Stimulated activated CD4-positive, alpha-beta T cell treated with anti-CD3 and anti-CD28 coated beads, TNF-alpha, amount 100 ng/mL, for 24 hours (primary cell): Measurements from ENCODE around the gene OTP.
A peak's percentile ranks its signal among the peaks of the same experiment; 100 is the strongest.

ENCODE experiments used
- DNase-seq, 3 experiments: peaks; one replicate each; pipeline ENCODE4 v3.0.0-alpha.2; 2020; ENCODE audit warnings: low read depth in 3 of 3

OTP gene

DNA sequence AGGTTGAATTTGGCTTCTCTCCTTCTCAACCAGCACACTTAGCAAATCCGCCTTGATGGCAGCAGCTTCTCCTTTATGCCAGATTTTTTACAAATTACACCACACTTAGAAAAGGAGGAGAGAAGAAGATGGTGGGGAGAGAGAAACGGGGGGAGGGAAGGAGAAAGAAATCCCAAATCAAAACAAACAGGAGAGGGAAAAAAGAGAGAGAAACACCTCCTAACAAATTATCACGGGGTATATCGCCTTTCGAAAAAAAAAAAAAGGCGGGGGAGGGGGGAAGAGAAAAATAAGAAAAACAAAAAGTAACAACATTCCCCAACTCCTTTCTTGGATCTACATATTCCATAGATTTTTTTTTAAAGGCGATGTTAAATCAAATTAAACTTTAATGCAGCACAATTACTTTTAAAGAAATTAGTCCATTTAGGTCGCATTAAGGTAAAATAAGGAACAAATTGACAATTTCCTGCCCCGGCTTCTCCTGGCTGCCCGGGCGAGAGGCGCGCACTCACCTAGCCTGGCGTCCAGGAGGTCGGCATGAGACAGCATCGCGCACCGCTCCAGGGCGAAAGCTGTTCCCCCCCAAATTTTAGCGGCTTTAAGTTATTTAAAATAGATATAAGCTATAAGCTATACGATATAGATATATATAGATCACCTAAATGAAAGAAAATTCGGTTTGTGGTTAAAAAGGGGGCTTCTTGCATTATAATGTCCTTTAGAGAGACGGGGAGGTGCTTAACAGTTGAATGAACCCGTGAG lies at the start of gene OTP:
OTP (minus strand) TSS at position 716 of the 765 bp plus-strand sequence; CDS start at position 552, 164 bp downstream.
- no peak for DNase-seq

- no peak for DNase-seq
Measured at GRCh38 chr5:77683171-77683732, 44.7 kb upstream of the OTP start.

DNA sequence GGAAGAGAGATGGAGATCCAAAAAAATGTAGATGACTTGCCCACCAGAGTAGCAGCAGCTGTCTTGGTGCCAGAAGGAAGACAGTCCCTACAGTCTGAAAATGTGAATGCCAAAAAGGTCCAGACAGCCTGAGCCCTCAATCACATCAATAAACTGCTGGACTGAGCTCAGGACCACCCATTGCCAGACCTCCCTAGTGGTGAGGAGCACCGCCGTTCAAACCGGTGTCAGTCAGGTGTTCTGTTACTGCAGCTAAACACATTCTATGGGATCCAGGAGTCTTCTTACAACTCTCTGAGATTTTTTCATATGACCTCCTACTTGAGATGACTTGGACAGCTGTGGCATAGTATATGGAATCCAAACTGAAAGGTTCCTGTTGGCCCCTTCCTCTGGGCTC lies 32.0 kb upstream of the OTP start:
- no peak for DNase-seq

DNA sequence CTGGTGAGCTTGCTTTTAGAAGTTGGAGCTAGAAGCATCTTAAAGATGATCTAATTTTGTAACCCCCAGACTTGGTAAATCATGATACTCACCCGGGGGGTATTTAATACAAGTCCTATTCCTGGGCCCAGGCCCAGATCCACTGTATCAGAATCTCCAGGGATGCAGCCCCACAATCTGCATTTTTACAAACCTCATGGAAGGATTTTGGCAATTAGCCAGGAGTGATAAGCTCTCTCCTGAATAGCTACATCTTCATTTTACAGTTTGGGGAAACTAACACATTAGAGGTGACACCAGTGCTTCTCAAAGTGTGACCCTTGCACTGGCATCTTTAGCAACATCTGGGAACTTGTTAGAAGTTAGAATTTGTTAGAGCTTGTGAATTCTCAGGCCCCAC lies 31.2 kb upstream of the OTP start:
- no peak for DNase-seq

DNA sequence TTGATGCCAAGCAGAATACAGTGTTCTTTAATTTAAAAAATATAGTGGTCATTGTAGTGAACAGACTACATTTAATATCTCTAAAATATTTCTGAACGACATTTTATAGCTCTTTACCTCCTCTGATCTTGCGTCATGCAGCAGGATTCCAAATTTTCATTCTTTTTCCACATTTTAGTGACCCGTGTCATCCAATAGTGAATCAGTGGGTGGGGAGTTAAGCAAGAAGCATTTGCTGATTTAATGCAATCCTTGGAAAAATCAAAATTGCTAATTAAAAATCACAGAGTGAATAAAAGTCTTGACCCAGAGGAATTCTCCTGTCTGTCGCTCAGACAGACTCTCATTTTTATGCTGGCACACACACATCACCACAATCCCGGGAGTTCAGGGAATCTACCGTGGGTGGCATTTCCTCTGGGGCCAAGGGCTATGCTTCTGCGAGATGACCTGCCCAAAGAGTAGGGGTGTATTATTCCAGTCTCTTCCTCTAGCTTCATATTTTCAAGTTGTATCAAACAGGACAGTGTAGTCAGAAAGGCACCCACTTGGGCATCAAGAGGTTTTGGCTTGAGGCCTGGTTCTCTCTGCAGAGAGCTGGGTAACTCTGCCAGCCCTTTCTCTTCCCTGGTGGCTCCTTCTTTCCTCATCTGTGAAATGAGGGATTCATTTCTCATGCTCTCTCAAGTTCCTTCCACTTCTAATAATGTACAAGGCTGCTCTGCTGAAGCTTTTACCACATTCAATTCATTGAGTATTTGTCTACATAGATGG lies 24.8 kb upstream of the OTP start:
- no peak for DNase-seq

DNA sequence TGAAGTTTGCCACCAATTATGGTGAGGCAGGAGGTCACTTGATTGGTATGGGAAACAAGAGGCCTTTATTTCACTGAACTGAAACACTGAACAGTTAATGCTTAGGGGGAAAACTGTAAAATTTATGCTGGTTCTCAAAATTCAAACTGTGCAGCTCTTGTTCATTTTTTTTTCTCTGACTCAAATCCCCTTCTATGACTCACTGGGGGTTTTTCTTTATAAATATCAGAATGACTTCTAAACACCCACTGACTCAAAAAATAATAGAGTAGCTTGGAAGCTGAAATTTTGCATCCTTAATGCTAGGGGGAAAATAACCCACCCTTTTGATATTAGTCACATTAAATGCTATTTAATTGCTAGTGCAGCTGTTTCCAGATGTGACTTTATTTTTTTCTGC lies 24.1 kb upstream of the OTP start:
- no peak for DNase-seq

GRCh38 chr5:77658662-77659061 lies 20.1 kb upstream of the OTP start:
- DNase-seq = no peak

DNA sequence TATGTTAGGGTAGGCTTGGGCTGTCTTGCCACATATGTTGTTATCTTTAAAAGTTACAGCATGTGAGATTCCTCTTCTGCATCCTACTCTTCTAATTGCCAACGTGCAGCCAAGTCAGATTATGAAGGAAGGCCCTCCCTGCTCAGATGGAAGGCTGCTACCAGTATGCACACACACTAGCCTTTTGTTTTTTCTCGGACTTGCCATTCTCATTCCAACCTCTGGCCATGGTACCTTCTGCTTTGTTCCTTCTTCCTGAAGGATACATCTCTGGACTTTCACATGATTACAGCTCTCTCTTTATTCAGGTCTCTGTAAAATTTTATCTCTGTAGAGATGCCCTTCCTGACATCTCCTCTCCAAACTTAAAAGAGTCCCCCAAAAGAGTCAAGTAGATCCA lies 12.8 kb upstream of the OTP start:
- no peak for DNase-seq

DNA sequence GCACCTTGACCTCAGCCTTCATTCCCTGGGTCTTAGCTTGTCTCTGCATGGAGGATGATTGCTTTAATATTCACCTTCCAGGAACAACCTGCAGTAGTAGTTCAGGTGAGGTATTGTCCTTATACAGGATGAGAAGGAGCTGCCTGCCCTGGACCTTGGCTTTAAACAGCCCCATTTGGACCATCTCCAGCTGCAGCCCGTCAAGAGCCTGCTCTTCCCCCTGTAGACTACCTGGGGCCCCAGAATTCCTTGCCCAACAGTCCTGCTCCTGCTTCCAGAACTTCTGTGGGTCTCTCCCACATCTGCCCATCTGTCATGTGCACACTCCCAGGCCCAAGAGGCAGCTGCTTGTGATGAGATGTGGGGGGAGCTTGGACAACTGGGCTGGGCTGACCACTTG lies 12.2 kb upstream of the OTP start:
- no peak for DNase-seq

DNA sequence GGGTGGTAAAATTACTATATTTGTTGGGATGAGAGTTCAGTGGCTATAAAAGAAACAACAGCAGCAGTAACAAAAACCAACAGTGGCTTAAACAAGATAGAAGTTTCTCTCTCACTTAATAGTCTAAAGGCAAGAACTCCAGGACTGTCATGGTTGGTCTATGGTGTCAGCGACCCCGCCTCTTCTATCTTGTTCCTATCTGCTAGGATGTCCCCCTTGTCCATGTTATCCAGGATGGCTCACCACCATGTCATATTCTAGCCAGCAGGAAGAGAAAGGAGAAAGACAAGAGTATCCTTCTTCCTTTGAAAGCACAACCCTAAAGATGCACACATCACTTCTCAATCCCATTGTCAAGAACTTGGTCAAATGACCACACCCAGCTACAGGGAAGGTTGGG lies 11.3 kb upstream of the OTP start:
- no peak for DNase-seq

- no peak for DNase-seq
Measured at GRCh38 chr5:77645995-77646639, 7.6 kb upstream of the OTP start.

DNA sequence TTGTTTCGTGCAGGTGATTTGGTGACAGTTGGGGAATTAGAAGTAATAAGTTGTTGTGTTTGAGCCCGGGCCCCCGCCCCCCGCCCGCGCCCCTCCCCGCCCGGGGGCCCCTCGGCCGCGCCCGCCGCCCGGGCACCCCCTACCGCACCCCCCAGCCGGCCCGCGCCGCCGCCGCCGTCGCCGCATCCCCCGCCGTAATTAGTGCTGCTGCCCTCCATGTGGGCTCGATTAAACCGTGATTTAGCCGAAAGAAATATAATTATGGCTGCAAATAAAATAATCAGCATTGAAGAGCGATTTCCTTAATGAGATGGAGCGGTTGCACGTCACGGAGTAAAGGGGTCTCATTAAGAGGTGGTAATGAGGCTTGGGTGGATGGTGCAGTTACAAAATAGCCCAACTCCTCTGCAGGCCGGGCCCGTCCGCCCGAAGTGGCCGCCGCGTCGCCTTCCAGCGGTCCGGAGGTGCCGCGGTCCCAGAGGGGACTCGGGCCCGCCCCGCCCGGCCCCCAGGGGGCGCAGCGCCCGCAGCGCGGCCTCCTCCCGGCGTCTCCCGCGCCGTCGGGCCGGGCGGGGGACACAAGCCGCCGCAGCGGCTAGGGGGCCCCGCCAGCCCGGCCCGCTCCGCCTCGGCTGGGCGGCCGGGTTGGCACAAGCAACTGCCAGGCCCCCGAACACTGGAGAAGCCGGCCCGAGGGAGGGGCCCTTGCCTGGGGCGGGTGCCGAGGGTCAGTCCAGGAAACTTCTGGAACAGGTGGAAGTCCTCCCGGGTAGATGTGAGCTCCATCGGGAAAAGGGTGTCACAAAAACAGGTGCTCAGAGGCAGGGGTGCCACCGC lies 6.9 kb upstream of the OTP start:
- DNase-seq = peak in 1 of 3 experiments; percentile 36

- no peak for DNase-seq
Measured at GRCh38 chr5:77644371-77645157, 6.1 kb upstream of the OTP start.

- DNase-seq = no peak
Measured at GRCh38 chr5:77643654-77644370, 5.3 kb upstream of the OTP start.

- no peak for DNase-seq
Measured at GRCh38 chr5:77642738-77643653, 4.5 kb upstream of the OTP start.

- DNase-seq = no peak
Measured at GRCh38 chr5:77641963-77642737, 3.6 kb upstream of the OTP start.

- no peak for DNase-seq
Measured at GRCh38 chr5:77641397-77641943, 3.0 kb upstream of the OTP start.
